ENCODE measurements around the gene CEP112.

GRCh38 chr17:66191593-66192377 is at the start of gene CEP112:
- TF ChIP-seq CTCF (IDR thresholded peaks at IDR 0.05) (no peak), POLR2A (IDR thresholded peaks at IDR 0.05) (no peak)

All from testis (tissue), 2 donors.